ENCODE measurements around the gene PDZD2. TPM values are rescaled to one million over a fixed set of nuclear protein-coding genes. Genes with fewer than 3 reads are reported as not detected.
A peak's percentile ranks its signal among the peaks of the same experiment; 100 is the strongest.

PDZD2 gene
- total and polyA plus RNA-seq, 2 experiments from 2014 or later, result 1.7 to 4.0 TPM

DNA sequence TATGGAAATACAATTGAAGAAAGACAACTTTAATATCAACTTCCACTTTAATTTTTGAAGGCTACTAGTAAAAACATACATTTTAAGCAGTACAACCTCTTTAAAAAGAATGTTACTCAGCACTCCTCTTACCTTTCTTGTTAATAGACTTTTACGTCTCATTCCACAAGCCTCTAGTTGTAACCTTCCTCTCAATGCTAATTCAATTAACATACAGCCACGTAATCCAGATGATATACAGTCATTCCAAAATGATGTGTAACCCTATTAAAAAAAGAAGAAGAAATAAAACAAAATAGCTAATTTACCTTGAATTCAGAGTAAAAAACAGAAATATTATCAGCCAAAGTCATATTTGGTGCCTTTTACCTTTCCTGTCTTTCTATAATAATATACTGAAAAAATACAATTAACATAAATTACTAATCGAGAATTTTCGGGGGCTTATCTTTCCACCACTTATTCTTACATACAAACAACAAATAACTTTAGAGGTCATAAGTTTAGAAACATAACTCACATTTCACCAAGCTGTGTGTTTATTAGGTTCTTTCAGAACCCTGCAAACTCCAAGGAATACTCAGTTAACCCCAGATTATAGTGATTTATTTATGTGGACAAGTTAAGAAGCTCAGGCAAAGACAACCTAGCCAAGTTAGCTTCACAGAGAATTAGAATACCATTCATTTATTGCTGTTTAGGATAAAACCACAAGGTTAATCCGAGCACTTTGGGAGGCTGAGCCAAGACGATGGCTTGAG is 504.9 kb downstream of the PDZD2 start:
- Histone ChIP-seq H4K20me1 (ENCODE audit: insufficient read depth, poor library complexity, severe bottlenecking) (peaks cover 76% of the 10 kb centered on the region), H3K4me1 (ENCODE audit: insufficient read depth) (peaks cover 26% of the 10 kb centered on the region), H3K4me2 (no peak overlapping the region), H3K36me3 (replicated peaks; ENCODE audit: insufficient read depth, low read depth) (no peaks in the 10 kb centered on the region), H3K27ac (peak overlapping the region; percentile 25), H3K27me3 (no peaks in the 10 kb centered on the region), H3K9me2 (replicated peaks; ENCODE audit: insufficient read depth) (no peaks in the 10 kb centered on the region), H3K9me3 (ENCODE audit: low read depth) (no peaks in the 10 kb centered on the region), H3K79me2 (peaks cover 83% of the 10 kb centered on the region), H3K4me3 (no peak overlapping the region), H2AFZ (no peak overlapping the region)
- TF ChIP-seq, protein P1, sequence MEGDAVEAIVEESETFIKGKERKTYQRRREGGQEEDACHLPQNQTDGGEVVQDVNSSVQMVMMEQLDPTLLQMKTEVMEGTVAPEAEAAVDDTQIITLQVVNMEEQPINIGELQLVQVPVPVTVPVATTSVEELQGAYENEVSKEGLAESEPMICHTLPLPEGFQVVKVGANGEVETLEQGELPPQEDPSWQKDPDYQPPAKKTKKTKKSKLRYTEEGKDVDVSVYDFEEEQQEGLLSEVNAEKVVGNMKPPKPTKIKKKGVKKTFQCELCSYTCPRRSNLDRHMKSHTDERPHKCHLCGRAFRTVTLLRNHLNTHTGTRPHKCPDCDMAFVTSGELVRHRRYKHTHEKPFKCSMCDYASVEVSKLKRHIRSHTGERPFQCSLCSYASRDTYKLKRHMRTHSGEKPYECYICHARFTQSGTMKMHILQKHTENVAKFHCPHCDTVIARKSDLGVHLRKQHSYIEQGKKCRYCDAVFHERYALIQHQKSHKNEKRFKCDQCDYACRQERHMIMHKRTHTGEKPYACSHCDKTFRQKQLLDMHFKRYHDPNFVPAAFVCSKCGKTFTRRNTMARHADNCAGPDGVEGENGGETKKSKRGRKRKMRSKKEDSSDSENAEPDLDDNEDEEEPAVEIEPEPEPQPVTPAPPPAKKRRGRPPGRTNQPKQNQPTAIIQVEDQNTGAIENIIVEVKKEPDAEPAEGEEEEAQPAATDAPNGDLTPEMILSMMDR (IDR thresholded peaks at IDR 0.05; ENCODE audit: poor library complexity), result no peak
- TF ChIP-seq EZH2 (IDR thresholded peaks at IDR 0.05; ENCODE audit: borderline replicate concordance) (no peak), EZH2phosphoT487 (IDR thresholded peaks at IDR 0.05; ENCODE audit: low read depth, severe bottlenecking, unreplicated experiment) (no peak)
- WGBS (ENCODE audit: low lambda C conversion rate, missing lambda C conversion rate), result 88% methylated on average over 6 of the region's 6 CpGs
- DNase-seq (ENCODE audit: low spot score), result no peak

DNA sequence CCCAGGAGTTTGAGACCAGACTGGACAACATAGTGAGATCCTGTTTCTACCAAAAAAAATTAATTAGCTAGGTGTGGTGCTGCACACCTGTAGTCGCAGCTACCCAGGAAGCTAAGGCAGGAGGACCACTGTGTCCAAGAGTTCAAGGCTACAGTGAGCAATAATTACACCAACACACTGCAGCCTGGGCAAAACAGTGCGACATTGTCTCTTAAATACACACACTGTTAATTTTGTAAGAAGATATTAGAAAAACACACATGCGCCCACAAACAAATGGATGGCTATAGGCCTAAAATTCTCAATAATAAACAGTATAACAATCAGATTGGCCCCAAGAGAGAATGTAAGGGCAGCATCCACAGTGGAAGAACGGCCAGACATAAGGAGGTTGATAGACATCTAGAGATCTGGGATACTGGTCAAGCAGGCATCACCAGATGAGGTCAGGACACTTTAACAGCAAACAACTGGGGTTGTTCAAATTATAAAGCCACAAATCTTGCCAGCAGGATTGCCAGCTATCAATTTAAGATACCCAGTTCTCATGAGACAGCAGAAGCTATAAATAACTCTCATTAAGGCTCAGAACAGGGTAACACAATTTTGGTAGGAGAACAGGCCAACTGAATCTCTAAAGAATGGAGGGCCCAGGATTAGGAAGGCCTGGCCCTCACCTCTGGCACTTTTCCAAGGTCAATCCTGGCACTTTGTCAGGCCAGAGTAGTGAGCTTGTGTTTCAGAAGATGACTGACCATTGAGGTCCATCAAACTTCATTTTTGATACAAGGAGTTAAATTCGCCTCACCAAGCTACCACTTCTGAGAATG is 505.7 kb downstream of the PDZD2 start:
- Histone ChIP-seq H3K36me3 (replicated peaks; ENCODE audit: insufficient read depth, low read depth) (no peaks in the 10 kb centered on the region), H3K27ac (no peak overlapping the region), H3K79me2 (peaks cover 83% of the 10 kb centered on the region), H2AFZ (no peak overlapping the region), H3K27me3 (no peaks in the 10 kb centered on the region), H3K9me3 (ENCODE audit: low read depth) (no peaks in the 10 kb centered on the region), H4K20me1 (ENCODE audit: insufficient read depth, poor library complexity, severe bottlenecking) (peaks cover 76% of the 10 kb centered on the region), H3K9me2 (replicated peaks; ENCODE audit: insufficient read depth) (no peaks in the 10 kb centered on the region), H3K4me2 (no peak overlapping the region), H3K4me3 (no peak overlapping the region), H3K4me1 (ENCODE audit: insufficient read depth) (peaks cover 26% of the 10 kb centered on the region)
- TF ChIP-seq EZH2phosphoT487 (IDR thresholded peaks at IDR 0.05; ENCODE audit: low read depth, severe bottlenecking, unreplicated experiment) (no peak), EZH2 (IDR thresholded peaks at IDR 0.05; ENCODE audit: borderline replicate concordance) (no peak)
- TF ChIP-seq, protein P1 (IDR thresholded peaks at IDR 0.05; ENCODE audit: poor library complexity), result no peak
- WGBS (ENCODE audit: low lambda C conversion rate, missing lambda C conversion rate), result 97% methylated on average over 5 of the region's 5 CpGs
- no peak for DNase-seq (ENCODE audit: low spot score)

DNA sequence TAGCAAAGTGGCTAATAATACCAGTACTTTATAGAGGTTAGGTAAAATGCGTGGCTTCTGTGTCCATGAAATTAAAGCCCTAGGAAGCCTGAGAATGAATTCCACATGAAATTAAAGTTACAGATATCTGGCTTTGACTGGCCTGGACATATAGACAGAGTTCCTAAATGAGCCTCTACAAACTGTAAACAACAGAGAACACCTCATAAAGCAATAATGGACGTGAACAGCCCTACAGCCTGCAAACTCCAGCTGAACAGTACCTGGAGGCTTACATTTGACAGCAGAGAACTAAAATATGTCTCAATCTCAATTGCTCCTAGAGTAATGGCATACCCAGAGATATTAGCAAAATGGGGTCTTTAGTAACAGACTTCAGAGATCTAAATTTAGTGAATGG is 506.4 kb downstream of the PDZD2 start:
- no peaks in the 10 kb centered on the region for H3K27me3 ChIP-seq
- H3K36me3 ChIP-seq (replicated peaks; ENCODE audit: insufficient read depth, low read depth), result no peaks in the 10 kb centered on the region
- no peak overlapping the region for H3K4me2 ChIP-seq
- peaks cover 75% of the 10 kb centered on the region for H4K20me1 ChIP-seq (ENCODE audit: insufficient read depth, poor library complexity, severe bottlenecking)
- TF ChIP-seq, protein P1 (IDR thresholded peaks at IDR 0.05; ENCODE audit: poor library complexity), result no peak
- TF ChIP-seq EZH2 (IDR thresholded peaks at IDR 0.05; ENCODE audit: borderline replicate concordance) (no peak), EZH2phosphoT487 (IDR thresholded peaks at IDR 0.05; ENCODE audit: low read depth, severe bottlenecking, unreplicated experiment) (no peak)
- H3K27ac ChIP-seq, result no peak overlapping the region
- 43% methylated on average over 2 of the region's 2 CpGs for WGBS (ENCODE audit: low lambda C conversion rate, missing lambda C conversion rate)
- H2AFZ ChIP-seq, result no peak overlapping the region
- H3K9me2 ChIP-seq (replicated peaks; ENCODE audit: insufficient read depth), result no peaks in the 10 kb centered on the region
- peaks cover 83% of the 10 kb centered on the region for H3K79me2 ChIP-seq
- no peaks in the 10 kb centered on the region for H3K9me3 ChIP-seq (ENCODE audit: low read depth)
- DNase-seq (ENCODE audit: low spot score), result no peak
- peaks cover 26% of the 10 kb centered on the region for H3K4me1 ChIP-seq (ENCODE audit: insufficient read depth)
- no peak overlapping the region for H3K4me3 ChIP-seq

All from hepatocyte (in vitro differentiated cells).